AG10803 (cell line): ENCODE results near the gene SEC24B.

Experiments used
- DNase-seq: peaks from one replicate; pipeline ENCODE4 v3.0.0; 2010; ENCODE audit warnings: low read depth
- H3K4me3 ChIP-seq: 2 replicates; pipeline ENCODE4 v1.5.1; 2011; ENCODE audit warnings: mild to moderate bottlenecking, low read length, control low read depth
- TF ChIP-seq, protein P1 (sequence below): conservative IDR thresholded peaks from 2 replicates; pipeline ENCODE4 v1.5.1; 2011; ENCODE audit warnings: mild to moderate bottlenecking, low read length, control low read depth, inconsistent platforms

SEC24B gene

DNA sequence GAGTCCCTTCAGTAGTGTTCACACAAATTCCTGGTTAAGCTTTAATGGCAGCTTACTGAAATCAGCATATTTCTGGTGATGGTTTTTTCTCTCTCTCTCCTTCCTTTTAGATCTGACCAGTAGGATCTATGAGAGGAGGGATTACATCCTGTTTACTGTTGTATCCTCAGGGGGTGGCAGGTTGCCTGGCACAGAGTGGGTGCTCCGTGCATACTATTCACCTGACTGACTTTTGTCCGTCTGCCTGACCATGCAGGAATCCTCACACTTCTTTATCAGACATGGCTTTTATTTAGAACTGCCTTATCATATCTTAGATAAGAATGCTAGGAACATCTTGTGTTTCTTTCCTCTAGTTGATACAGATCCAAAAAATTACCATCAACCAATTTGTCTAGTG, 156.0 kb downstream of the SEC24B start:
- TF ChIP-seq, protein P1, sequence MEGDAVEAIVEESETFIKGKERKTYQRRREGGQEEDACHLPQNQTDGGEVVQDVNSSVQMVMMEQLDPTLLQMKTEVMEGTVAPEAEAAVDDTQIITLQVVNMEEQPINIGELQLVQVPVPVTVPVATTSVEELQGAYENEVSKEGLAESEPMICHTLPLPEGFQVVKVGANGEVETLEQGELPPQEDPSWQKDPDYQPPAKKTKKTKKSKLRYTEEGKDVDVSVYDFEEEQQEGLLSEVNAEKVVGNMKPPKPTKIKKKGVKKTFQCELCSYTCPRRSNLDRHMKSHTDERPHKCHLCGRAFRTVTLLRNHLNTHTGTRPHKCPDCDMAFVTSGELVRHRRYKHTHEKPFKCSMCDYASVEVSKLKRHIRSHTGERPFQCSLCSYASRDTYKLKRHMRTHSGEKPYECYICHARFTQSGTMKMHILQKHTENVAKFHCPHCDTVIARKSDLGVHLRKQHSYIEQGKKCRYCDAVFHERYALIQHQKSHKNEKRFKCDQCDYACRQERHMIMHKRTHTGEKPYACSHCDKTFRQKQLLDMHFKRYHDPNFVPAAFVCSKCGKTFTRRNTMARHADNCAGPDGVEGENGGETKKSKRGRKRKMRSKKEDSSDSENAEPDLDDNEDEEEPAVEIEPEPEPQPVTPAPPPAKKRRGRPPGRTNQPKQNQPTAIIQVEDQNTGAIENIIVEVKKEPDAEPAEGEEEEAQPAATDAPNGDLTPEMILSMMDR: no peak
- no peak for DNase-seq
- no peak overlapping the region for H3K4me3 ChIP-seq
